ENCODE measurements around the gene L3MBTL4.
"Not testable (repeated sequence)": the region's sequence is repeated elsewhere in the genome, so short reads cannot be mapped to it uniquely, and the experiment has no call there.

Gene L3MBTL4

GRCh38 chr18:6199777-6200176, 214.9 kb downstream of the L3MBTL4 start:
- no peak for DNase-seq (ENCODE audit: low read depth in 2 of 2)

GRCh38 chr18:6198585-6198984, 216.1 kb downstream of the L3MBTL4 start:
- DNase-seq (ENCODE audit: low read depth in 2 of 2) = no peak

GRCh38 chr18:6194640-6195039, 220.1 kb downstream of the L3MBTL4 start:
- no peak for DNase-seq (ENCODE audit: low read depth in 2 of 2)

GRCh38 chr18:6185782-6186181, 228.9 kb downstream of the L3MBTL4 start:
- DNase-seq (ENCODE audit: low read depth in 2 of 2) = not testable (repeated sequence)

GRCh38 chr18:6174983-6175745, 239.5 kb downstream of the L3MBTL4 start:
- no peak for DNase-seq (ENCODE audit: low read depth in 2 of 2)

- DNase-seq (ENCODE audit: low read depth in 2 of 2) = no peak
These were observed 244.1 kb downstream of the L3MBTL4 start for GRCh38 chr18:6170604-6171003.

- DNase-seq (ENCODE audit: low read depth in 2 of 2) = no peak
These were observed 253.2 kb downstream of the L3MBTL4 start for GRCh38 chr18:6161549-6161948.

GRCh38 chr18:6159426-6159825, 255.3 kb downstream of the L3MBTL4 start:
- DNase-seq (ENCODE audit: low read depth in 2 of 2) = no peak

GRCh38 chr18:6158958-6159357, 255.8 kb downstream of the L3MBTL4 start:
- no peak for DNase-seq (ENCODE audit: low read depth in 2 of 2)

GRCh38 chr18:6156446-6156845, 258.3 kb downstream of the L3MBTL4 start:
- no peak for DNase-seq (ENCODE audit: low read depth in 2 of 2)

GRCh38 chr18:6155707-6156106, 259.0 kb downstream of the L3MBTL4 start:
- no peak for DNase-seq (ENCODE audit: low read depth in 2 of 2)

- DNase-seq (ENCODE audit: low read depth in 2 of 2) = no peak
These were observed 264.3 kb downstream of the L3MBTL4 start for GRCh38 chr18:6150430-6150829.

GRCh38 chr18:6146307-6146661, 268.4 kb downstream of the L3MBTL4 start:
- DNase-seq (ENCODE audit: low read depth in 2 of 2) = no peak

GRCh38 chr18:6145645-6146306, 268.9 kb downstream of the L3MBTL4 start:
- no peak for DNase-seq (ENCODE audit: low read depth in 2 of 2)

GRCh38 chr18:6139007-6139406, 275.7 kb downstream of the L3MBTL4 start:
- DNase-seq (ENCODE audit: low read depth in 2 of 2) = no peak

GRCh38 chr18:6135901-6136300, 278.8 kb downstream of the L3MBTL4 start:
- not testable (repeated sequence) for DNase-seq (ENCODE audit: low read depth in 2 of 2)

- DNase-seq (ENCODE audit: low read depth in 2 of 2) = not testable (repeated sequence)
These were observed 279.7 kb downstream of the L3MBTL4 start for GRCh38 chr18:6135029-6135428.

GRCh38 chr18:6132751-6133368, 281.9 kb downstream of the L3MBTL4 start:
- DNase-seq (ENCODE audit: low read depth in 2 of 2) = no peak

GRCh38 chr18:6120820-6121279, 293.9 kb downstream of the L3MBTL4 start:
- DNase-seq (ENCODE audit: low read depth in 2 of 2) = no peak

- no peak for DNase-seq (ENCODE audit: low read depth in 2 of 2)
These were observed 294.9 kb downstream of the L3MBTL4 start for GRCh38 chr18:6119761-6120160.

- DNase-seq (ENCODE audit: low read depth in 2 of 2) = no peak
These were observed 296.6 kb downstream of the L3MBTL4 start for GRCh38 chr18:6118080-6118479.

- DNase-seq (ENCODE audit: low read depth in 2 of 2) = no peak
These were observed 299.0 kb downstream of the L3MBTL4 start for GRCh38 chr18:6115710-6116109.

- no peak for DNase-seq (ENCODE audit: low read depth in 2 of 2)
These were observed 301.1 kb downstream of the L3MBTL4 start for GRCh38 chr18:6113650-6114049.
